Panc1 (cell line): ENCODE results near the gene CAND2. TPM values are rescaled to one million over a fixed set of nuclear protein-coding genes. Genes with fewer than 3 reads are reported as not detected.

Experiments used
- ATAC-seq: fragments of 200-7000 bp; cut with Tn5 transposase; 2 replicates; pipeline ENCODE4 v1.9.1; 2020; ENCODE audit warnings: mild to moderate bottlenecking, moderate library complexity
- BruUV-seq: library from RNA; stranded (reverse); fragments of 400-500 nt; replicated peaks from 2 replicates; lab custom pipeline; 2021; lab: Mats Ljungman, UMichigan
- CTCF ChIA-PET: fragments of 300-600 bp; sonication (Branson Sonifier 250); formaldehyde crosslinking; loops from one replicate; lab custom pipeline; 2022; ENCODE audit warnings: antibody characterized with exemption; lab: Charles Lee
- POLR2A ChIA-PET: fragments of 300-600 bp; sonication (Branson Sonifier 250); formaldehyde crosslinking; loops from one replicate; lab custom pipeline; 2022; ENCODE audit warnings: antibody characterized with exemption; lab: Charles Lee
- DNase-seq: peaks from one replicate; pipeline ENCODE4 v3.0.0-alpha.2; 2010; ENCODE audit warnings: low read depth, low spot score
- H3K27ac ChIP-seq: 2 replicates; pipeline ENCODE4 v1.5.1; 2011; ENCODE audit warnings: mild to moderate bottlenecking, low read length, inconsistent platforms
- H3K27me3 ChIP-seq: fragments of 200-500 bp; sonication (Bioruptor generic); 2 replicates; pipeline ENCODE4 v1.6.0; 2014; ENCODE audit warnings: low read length, inconsistent platforms; ENCODE audit not compliant: control insufficient read depth, insufficient read depth
- H3K36me3 ChIP-seq: fragments of 200-500 bp; sonication (Bioruptor generic); 2 replicates; pipeline ENCODE4 v1.5.1; 2014; ENCODE audit warnings: inconsistent platforms, mild to moderate bottlenecking, low read length, moderate library complexity; ENCODE audit not compliant: control insufficient read depth, insufficient read depth
- H3K4me1 ChIP-seq: 2 replicates; pipeline ENCODE4 v1.5.1; 2011; ENCODE audit warnings: inconsistent platforms, mild to moderate bottlenecking, low read length, moderate library complexity; ENCODE audit not compliant: control insufficient read depth, insufficient read depth
- H3K4me3 ChIP-seq, 2 experiments: 2 replicates each; pipeline ENCODE4 v1.5.1; 2011 to 2012; ENCODE audit warnings: low read depth in 2 of 2, low read length in 2 of 2, mild to moderate bottlenecking in 2 of 2, inconsistent platforms in 1 of 2, moderate library complexity in 1 of 2
- H3K9me3 ChIP-seq: fragments of 200-500 bp; sonication (Bioruptor generic); 2 replicates; pipeline ENCODE4 v1.5.1; 2014; ENCODE audit warnings: low read depth, mild to moderate bottlenecking, inconsistent platforms, low read length, moderate library complexity; ENCODE audit not compliant: control insufficient read depth, insufficient read depth
- CTCF ChIP-seq: fragments of 450-650 bp; IDR thresholded peaks from 2 replicates; pipeline ENCODE4 v1.5.1; 2017; ENCODE audit warnings: mild to moderate bottlenecking
- POLR2AphosphoS5 ChIP-seq: IDR thresholded peaks from 2 replicates; pipeline ENCODE4 v1.6.1; 2012; ENCODE audit warnings: mild to moderate bottlenecking, low read depth, low read length, moderate library complexity
- REST ChIP-seq, 2 experiments: IDR thresholded peaks; 2 replicates each; pipeline ENCODE4 v1.6.1; 2011 to 2012; ENCODE audit warnings: low read depth in 2 of 2, control low read depth in 1 of 2, low read length in 1 of 2, mild to moderate bottlenecking in 1 of 2, moderate library complexity in 1 of 2; ENCODE audit not compliant: insufficient read depth in 1 of 2
- SIN3A ChIP-seq: IDR thresholded peaks from 2 replicates; pipeline ENCODE4 v1.6.1; 2012; ENCODE audit warnings: low read depth, mild to moderate bottlenecking, low read length, moderate library complexity, borderline replicate concordance; ENCODE audit not compliant: insufficient read depth
- TCF7L2 ChIP-seq: IDR thresholded peaks from 2 replicates; pipeline ENCODE4 v1.6.1; 2011; ENCODE audit warnings: mild to moderate bottlenecking, low read depth, low read length, inconsistent platforms
- in situ Hi-C: cut with HindIII; loops from 2 replicates; pipeline ENCODE4 v1.10.0; 2016; ENCODE audit warnings: low sequenced_read_pairs, low pct_unique_long_range_greater_than_20kb
- intact Hi-C: fragments of 100-400 bp; cut with micrococcal nuclease; formaldehyde crosslinking; loops from one replicate; pipeline ENCODE4 v1.10.0; 2022; ENCODE audit not compliant: unreplicated experiment
- total RNA-seq: library from RNA; stranded (reverse); gene quantifications from one replicate; pipeline ENCODE4 v1.2.1, GENCODE V29; 2021; ENCODE audit not compliant: unreplicated experiment

The CAND2 gene
- total RNA-seq, 1 experiment from 2014 or later, result 0.13 TPM

GRCh38 chr3:12752102-12752501 lies 44.4 kb upstream of the CAND2 start:
- no TSS peak for BruUV-seq
- Histone ChIP-seq H3K27ac (no peak overlapping the region), H3K9me3 (no peaks in the 10 kb centered on the region), H3K27me3 (no peaks in the 10 kb centered on the region), H3K36me3 (no peaks in the 10 kb centered on the region), H3K4me3 (no peak overlapping the region), H3K4me1 (no peaks in the 10 kb centered on the region)
- DNase-seq (no peak), ATAC-seq (peak; percentile 35; the same call in 1 of the 2 replicates)
- CTCF ChIA-PET, result no interaction called here
- intact Hi-C loops (no loop called here), in situ Hi-C loops (no loop called here)
- TF ChIP-seq SIN3A, result no peak
- no peak for TF ChIP-seq REST (IDR thresholded peaks at IDR 0.05; ENCODE audit: insufficient read depth in 1 of 2, low read depth in 2 of 2, low read length in 1 of 2)
- no peak for TF ChIP-seq POLR2AphosphoS5
- TF ChIP-seq CTCF, result no peak
- no peak for TF ChIP-seq TCF7L2
- POLR2A ChIA-PET, result no interaction called here

- CTCF ChIA-PET, result interaction anchor here (0.9 kb wide), 1 partner anchor 57 kb away, joined by 3 read pairs; no protein-coding TSS in a partner anchor
Observed at GRCh38 chr3:12752809-12753208, 43.7 kb upstream of the CAND2 start.

More at GRCh38 chr3:12752809-12753208, 43.7 kb upstream of the CAND2 start:
- intact Hi-C loops (no loop called here), in situ Hi-C loops (no loop called here)
- no peaks in the 10 kb centered on the region for H3K4me1 ChIP-seq
- no peak overlapping the region for H3K4me3 ChIP-seq
- no TSS peak for BruUV-seq
- DNase-seq, result no peak
- H3K36me3 ChIP-seq, result no peaks in the 10 kb centered on the region
- no peak for TF ChIP-seq REST (IDR thresholded peaks at IDR 0.05; ENCODE audit: insufficient read depth in 1 of 2, low read depth in 2 of 2, low read length in 1 of 2)
- no peak; the same call in 1 of the 2 replicates for ATAC-seq
- POLR2A ChIA-PET, result interaction anchor here (0.7 kb wide), 1 partner anchor 37 kb away, joined by 4 read pairs; no protein-coding TSS in a partner anchor
- H3K27ac ChIP-seq, result no peak overlapping the region
- H3K9me3 ChIP-seq, result no peaks in the 10 kb centered on the region
- H3K27me3 ChIP-seq, result no peaks in the 10 kb centered on the region
